ENCODE data around the gene PRRT4. TPM values are rescaled to one million over a fixed set of nuclear protein-coding genes. Genes with fewer than 3 reads are reported as not detected.

The PRRT4 gene
- total and polyA plus RNA-seq, 2 experiments from 2014 or later, result 0.55 to 0.56 TPM

GRCh38 chr7:128341733-128342132 lies 19.8 kb downstream of the PRRT4 start (continued):
- TF ChIP-seq, protein P1, sequence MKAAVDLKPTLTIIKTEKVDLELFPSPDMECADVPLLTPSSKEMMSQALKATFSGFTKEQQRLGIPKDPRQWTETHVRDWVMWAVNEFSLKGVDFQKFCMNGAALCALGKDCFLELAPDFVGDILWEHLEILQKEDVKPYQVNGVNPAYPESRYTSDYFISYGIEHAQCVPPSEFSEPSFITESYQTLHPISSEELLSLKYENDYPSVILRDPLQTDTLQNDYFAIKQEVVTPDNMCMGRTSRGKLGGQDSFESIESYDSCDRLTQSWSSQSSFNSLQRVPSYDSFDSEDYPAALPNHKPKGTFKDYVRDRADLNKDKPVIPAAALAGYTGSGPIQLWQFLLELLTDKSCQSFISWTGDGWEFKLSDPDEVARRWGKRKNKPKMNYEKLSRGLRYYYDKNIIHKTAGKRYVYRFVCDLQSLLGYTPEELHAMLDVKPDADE (IDR thresholded peaks at IDR 0.05), result no peak
- TF ChIP-seq ZNF331 (CRISPR knock-in tag; IDR thresholded peaks at IDR 0.05; ENCODE audit: low read depth), result no peak
- TF ChIP-seq, protein P2, sequence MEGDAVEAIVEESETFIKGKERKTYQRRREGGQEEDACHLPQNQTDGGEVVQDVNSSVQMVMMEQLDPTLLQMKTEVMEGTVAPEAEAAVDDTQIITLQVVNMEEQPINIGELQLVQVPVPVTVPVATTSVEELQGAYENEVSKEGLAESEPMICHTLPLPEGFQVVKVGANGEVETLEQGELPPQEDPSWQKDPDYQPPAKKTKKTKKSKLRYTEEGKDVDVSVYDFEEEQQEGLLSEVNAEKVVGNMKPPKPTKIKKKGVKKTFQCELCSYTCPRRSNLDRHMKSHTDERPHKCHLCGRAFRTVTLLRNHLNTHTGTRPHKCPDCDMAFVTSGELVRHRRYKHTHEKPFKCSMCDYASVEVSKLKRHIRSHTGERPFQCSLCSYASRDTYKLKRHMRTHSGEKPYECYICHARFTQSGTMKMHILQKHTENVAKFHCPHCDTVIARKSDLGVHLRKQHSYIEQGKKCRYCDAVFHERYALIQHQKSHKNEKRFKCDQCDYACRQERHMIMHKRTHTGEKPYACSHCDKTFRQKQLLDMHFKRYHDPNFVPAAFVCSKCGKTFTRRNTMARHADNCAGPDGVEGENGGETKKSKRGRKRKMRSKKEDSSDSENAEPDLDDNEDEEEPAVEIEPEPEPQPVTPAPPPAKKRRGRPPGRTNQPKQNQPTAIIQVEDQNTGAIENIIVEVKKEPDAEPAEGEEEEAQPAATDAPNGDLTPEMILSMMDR (conservative IDR thresholded peaks at IDR 0.05; ENCODE audit: low read depth in 2 of 2), result no peak
- no peak for TF ChIP-seq POLR2AphosphoS5 (IDR thresholded peaks at IDR 0.05; ENCODE audit: low read depth)
- no peak for TF ChIP-seq EZH2phosphoT487 (IDR thresholded peaks at IDR 0.05; ENCODE audit: unreplicated experiment)
- no peak for TF ChIP-seq STAT1 (IDR thresholded peaks at IDR 0.05; ENCODE audit: unreplicated experiment)
- TF ChIP-seq CREB1 (CRISPR knock-in tag; IDR thresholded peaks at IDR 0.05; ENCODE audit: low read depth), result no peak
- TF ChIP-seq EZH2 (IDR thresholded peaks at IDR 0.05; ENCODE audit: low read depth, unreplicated experiment), result no peak

- peaks cover 59% of the 10 kb centered on the region for H3K36me3 ChIP-seq (ENCODE audit: insufficient read depth)
- no peaks in the 10 kb centered on the region for H3K4me1 ChIP-seq (ENCODE audit: insufficient read depth)
- no peaks in the 10 kb centered on the region for H3F3A ChIP-seq (replicated peaks; ENCODE audit: low read depth)
- Mint-ChIP-seq H3K27ac (no peak overlapping the region), H3K27me3 (ENCODE audit: insufficient read depth, low read depth, poor library complexity) (peaks cover 7% of the 10 kb centered on the region), H3K4me3 (no peak overlapping the region), H3K4me1 (no peaks in the 10 kb centered on the region), H3K9me3 (no peaks in the 10 kb centered on the region), H3K36me3 (ENCODE audit: low read depth) (peaks cover 77% of the 10 kb centered on the region)
- ATAC-seq (no peak), DNase-seq (ENCODE audit: low spot score) (no peak)
- no peak overlapping the region for H2AFZ ChIP-seq
- H3K4me2 ChIP-seq, result no peak overlapping the region
- H3K27me3 ChIP-seq (ENCODE audit: insufficient read depth), result no peaks in the 10 kb centered on the region
- no peak overlapping the region for H3K4me3 ChIP-seq
- H3K9me2 ChIP-seq (ENCODE audit: insufficient read depth), result no peaks in the 10 kb centered on the region
- H3K27ac ChIP-seq (ENCODE audit: low read depth), result no peak overlapping the region
- no peaks in the 10 kb centered on the region; the same call in none of the 2 replicates for H4K20me1 ChIP-seq (replicated peaks; ENCODE audit: insufficient read depth)
- peaks cover 11% of the 10 kb centered on the region for H3K79me2 ChIP-seq (replicated peaks; ENCODE audit: insufficient read depth)
- TF ChIP-seq, protein P3, sequence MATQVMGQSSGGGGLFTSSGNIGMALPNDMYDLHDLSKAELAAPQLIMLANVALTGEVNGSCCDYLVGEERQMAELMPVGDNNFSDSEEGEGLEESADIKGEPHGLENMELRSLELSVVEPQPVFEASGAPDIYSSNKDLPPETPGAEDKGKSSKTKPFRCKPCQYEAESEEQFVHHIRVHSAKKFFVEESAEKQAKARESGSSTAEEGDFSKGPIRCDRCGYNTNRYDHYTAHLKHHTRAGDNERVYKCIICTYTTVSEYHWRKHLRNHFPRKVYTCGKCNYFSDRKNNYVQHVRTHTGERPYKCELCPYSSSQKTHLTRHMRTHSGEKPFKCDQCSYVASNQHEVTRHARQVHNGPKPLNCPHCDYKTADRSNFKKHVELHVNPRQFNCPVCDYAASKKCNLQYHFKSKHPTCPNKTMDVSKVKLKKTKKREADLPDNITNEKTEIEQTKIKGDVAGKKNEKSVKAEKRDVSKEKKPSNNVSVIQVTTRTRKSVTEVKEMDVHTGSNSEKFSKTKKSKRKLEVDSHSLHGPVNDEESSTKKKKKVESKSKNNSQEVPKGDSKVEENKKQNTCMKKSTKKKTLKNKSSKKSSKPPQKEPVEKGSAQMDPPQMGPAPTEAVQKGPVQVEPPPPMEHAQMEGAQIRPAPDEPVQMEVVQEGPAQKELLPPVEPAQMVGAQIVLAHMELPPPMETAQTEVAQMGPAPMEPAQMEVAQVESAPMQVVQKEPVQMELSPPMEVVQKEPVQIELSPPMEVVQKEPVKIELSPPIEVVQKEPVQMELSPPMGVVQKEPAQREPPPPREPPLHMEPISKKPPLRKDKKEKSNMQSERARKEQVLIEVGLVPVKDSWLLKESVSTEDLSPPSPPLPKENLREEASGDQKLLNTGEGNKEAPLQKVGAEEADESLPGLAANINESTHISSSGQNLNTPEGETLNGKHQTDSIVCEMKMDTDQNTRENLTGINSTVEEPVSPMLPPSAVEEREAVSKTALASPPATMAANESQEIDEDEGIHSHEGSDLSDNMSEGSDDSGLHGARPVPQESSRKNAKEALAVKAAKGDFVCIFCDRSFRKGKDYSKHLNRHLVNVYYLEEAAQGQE (IDR thresholded peaks at IDR 0.05; ENCODE audit: unreplicated experiment), result no peak
- TF ChIP-seq ZNF331 (CRISPR knock-in tag; IDR thresholded peaks at IDR 0.05; ENCODE audit: low read depth), result no peak
- no peak for TF ChIP-seq EZH2phosphoT487 (IDR thresholded peaks at IDR 0.05; ENCODE audit: unreplicated experiment)
- TF ChIP-seq, protein P4, sequence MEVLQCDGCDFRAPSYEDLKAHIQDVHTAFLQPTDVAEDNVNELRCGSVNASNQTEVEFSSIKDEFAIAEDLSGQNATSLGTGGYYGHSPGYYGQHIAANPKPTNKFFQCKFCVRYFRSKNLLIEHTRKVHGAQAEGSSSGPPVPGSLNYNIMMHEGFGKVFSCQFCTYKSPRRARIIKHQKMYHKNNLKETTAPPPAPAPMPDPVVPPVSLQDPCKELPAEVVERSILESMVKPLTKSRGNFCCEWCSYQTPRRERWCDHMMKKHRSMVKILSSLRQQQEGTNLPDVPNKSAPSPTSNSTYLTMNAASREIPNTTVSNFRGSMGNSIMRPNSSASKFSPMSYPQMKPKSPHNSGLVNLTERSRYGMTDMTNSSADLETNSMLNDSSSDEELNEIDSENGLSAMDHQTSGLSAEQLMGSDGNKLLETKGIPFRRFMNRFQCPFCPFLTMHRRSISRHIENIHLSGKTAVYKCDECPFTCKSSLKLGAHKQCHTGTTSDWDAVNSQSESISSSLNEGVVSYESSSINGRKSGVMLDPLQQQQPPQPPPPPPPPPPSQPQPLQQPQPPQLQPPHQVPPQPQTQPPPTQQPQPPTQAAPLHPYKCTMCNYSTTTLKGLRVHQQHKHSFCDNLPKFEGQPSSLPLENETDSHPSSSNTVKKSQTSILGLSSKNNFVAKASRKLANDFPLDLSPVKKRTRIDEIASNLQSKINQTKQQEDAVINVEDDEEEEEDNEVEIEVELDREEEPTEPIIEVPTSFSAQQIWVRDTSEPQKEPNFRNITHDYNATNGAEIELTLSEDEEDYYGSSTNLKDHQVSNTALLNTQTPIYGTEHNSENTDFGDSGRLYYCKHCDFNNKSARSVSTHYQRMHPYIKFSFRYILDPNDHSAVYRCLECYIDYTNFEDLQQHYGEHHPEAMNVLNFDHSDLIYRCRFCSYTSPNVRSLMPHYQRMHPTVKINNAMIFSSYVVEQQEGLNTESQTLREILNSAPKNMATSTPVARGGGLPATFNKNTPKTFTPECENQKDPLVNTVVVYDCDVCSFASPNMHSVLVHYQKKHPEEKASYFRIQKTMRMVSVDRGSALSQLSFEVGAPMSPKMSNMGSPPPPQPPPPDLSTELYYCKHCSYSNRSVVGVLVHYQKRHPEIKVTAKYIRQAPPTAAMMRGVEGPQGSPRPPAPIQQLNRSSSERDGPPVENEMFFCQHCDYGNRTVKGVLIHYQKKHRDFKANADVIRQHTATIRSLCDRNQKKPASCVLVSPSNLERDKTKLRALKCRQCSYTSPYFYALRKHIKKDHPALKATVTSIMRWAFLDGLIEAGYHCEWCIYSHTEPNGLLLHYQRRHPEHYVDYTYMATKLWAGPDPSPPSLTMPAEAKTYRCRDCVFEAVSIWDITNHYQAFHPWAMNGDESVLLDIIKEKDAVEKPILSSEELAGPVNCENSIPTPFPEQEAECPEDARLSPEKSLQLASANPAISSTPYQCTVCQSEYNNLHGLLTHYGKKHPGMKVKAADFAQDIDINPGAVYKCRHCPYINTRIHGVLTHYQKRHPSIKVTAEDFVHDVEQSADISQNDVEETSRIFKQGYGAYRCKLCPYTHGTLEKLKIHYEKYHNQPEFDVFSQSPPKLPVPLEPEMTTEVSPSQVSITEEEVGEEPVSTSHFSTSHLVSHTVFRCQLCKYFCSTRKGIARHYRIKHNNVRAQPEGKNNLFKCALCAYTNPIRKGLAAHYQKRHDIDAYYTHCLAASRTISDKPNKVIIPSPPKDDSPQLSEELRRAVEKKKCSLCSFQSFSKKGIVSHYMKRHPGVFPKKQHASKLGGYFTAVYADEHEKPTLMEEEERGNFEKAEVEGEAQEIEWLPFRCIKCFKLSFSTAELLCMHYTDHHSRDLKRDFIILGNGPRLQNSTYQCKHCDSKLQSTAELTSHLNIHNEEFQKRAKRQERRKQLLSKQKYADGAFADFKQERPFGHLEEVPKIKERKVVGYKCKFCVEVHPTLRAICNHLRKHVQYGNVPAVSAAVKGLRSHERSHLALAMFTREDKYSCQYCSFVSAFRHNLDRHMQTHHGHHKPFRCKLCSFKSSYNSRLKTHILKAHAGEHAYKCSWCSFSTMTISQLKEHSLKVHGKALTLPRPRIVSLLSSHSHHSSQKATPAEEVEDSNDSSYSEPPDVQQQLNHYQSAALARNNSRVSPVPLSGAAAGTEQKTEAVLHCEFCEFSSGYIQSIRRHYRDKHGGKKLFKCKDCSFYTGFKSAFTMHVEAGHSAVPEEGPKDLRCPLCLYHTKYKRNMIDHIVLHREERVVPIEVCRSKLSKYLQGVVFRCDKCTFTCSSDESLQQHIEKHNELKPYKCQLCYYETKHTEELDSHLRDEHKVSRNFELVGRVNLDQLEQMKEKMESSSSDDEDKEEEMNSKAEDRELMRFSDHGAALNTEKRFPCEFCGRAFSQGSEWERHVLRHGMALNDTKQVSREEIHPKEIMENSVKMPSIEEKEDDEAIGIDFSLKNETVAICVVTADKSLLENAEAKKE (CRISPR knock-in tag; IDR thresholded peaks at IDR 0.05), result no peak
- no peak for TF ChIP-seq CREB1 (CRISPR knock-in tag; IDR thresholded peaks at IDR 0.05; ENCODE audit: low read depth)
- TF ChIP-seq POLR2AphosphoS5 (IDR thresholded peaks at IDR 0.05; ENCODE audit: low read depth), result no peak
- TF ChIP-seq EZH2 (IDR thresholded peaks at IDR 0.05; ENCODE audit: low read depth, unreplicated experiment), result no peak
- TF ChIP-seq, protein P1 (IDR thresholded peaks at IDR 0.05), result no peak
These were observed 25.8 kb downstream of the PRRT4 start for GRCh38 chr7:128335730-128336129.
